Ectodermal cell (in vitro differentiated cells): ENCODE data around the gene TRABD.

ENCODE experiments used
- H3K27ac ChIP-seq: 2 replicates; pipeline ENCODE4 v1.7.0; 2013; ENCODE audit warnings: mild to moderate bottlenecking, low read depth, low read length; ENCODE audit not compliant: insufficient read depth, poor library complexity, severe bottlenecking
- H3K27me3 ChIP-seq: 2 replicates; pipeline ENCODE4 v1.7.0; 2013; ENCODE audit warnings: mild to moderate bottlenecking, low read length; ENCODE audit not compliant: insufficient read depth, control insufficient read depth, poor library complexity, severe bottlenecking
- H3K36me3 ChIP-seq: one replicate; pipeline ENCODE4 v1.7.0; 2013; ENCODE audit warnings: low read length; ENCODE audit not compliant: control insufficient read depth, insufficient read depth
- H3K4me1 ChIP-seq: one replicate; pipeline ENCODE4 v1.7.0; 2013; ENCODE audit warnings: low read length; ENCODE audit not compliant: control insufficient read depth, insufficient read depth
- H3K4me3 ChIP-seq: 2 replicates; pipeline ENCODE4 v1.7.0; 2013; ENCODE audit warnings: low read depth, low read length, control low read depth; ENCODE audit not compliant: insufficient read depth
- H3K9me3 ChIP-seq: 2 replicates; pipeline ENCODE4 v1.7.0; 2013; ENCODE audit warnings: mild to moderate bottlenecking, low read length, moderate library complexity; ENCODE audit not compliant: control insufficient read depth
- WGBS, 2 experiments: methylation state at CpG; one replicate each; pipeline ENCODE4 v1.1.7; 2013; ENCODE audit warnings: missing lambda C conversion rate in 2 of 2; 5-methylcytosine and 5-hydroxymethylcytosine counted together

TRABD gene

GRCh38 chr22:50182176-50183081 is 3.3 kb upstream of the TRABD start:
- H3K36me3 ChIP-seq: no peaks in the 10 kb centered on the region
- H3K4me1 ChIP-seq: peaks cover 11% of the 10 kb centered on the region
- H3K4me3 ChIP-seq: no peak overlapping the region
- H3K27me3 ChIP-seq: peaks cover 14% of the 10 kb centered on the region
- 91 to 92% methylated on average over 31 of the region's 31 CpGs for WGBS, 2 experiments
- no peak overlapping the region for H3K27ac ChIP-seq
- H3K9me3 ChIP-seq: no peaks in the 10 kb centered on the region

- H3K36me3 ChIP-seq: no peaks in the 10 kb centered on the region
- peaks cover 14% of the 10 kb centered on the region for H3K27me3 ChIP-seq
- WGBS, 2 experiments: 88 to 94% methylated on average over 19 of the region's 19 CpGs
- H3K4me1 ChIP-seq: peaks cover 11% of the 10 kb centered on the region
- no peak overlapping the region for H3K27ac ChIP-seq
- no peaks in the 10 kb centered on the region for H3K9me3 ChIP-seq
- H3K4me3 ChIP-seq: no peak overlapping the region
Observed at GRCh38 chr22:50183141-50183971, 2.4 kb upstream of the TRABD start.

GRCh38 chr22:50184004-50184901 is 1.5 kb upstream of the TRABD start:
- 69 to 70% methylated on average over 32 of the region's 32 CpGs for WGBS, 2 experiments
- Histone ChIP-seq H3K4me1 (peaks cover 11% of the 10 kb centered on the region), H3K27ac (no peak overlapping the region), H3K36me3 (no peaks in the 10 kb centered on the region), H3K27me3 (peaks cover 14% of the 10 kb centered on the region), H3K9me3 (no peaks in the 10 kb centered on the region), H3K4me3 (no peak overlapping the region)

GRCh38 chr22:50184902-50185374 is 775 bp upstream of the TRABD start:
- Histone ChIP-seq H3K4me3 (peak overlapping the region; percentile 39), H3K4me1 (peaks cover 11% of the 10 kb centered on the region), H3K9me3 (no peaks in the 10 kb centered on the region), H3K36me3 (no peaks in the 10 kb centered on the region), H3K27ac (no peak overlapping the region), H3K27me3 (peaks cover 14% of the 10 kb centered on the region)
- 35 to 39% methylated on average over 63 of the region's 63 CpGs for WGBS, 2 experiments

GRCh38 chr22:50186181-50186714 is 535 bp downstream of the TRABD start:
- peaks cover 14% of the 10 kb centered on the region for H3K27me3 ChIP-seq
- H3K4me1 ChIP-seq: peaks cover 11% of the 10 kb centered on the region
- no peaks in the 10 kb centered on the region for H3K9me3 ChIP-seq
- no peak overlapping the region for H3K27ac ChIP-seq
- no peaks in the 10 kb centered on the region for H3K36me3 ChIP-seq
- peak overlapping the region; percentile 62 for H3K4me3 ChIP-seq
- WGBS, 2 experiments: 1% methylated on average over 47 of the region's 47 CpGs

- H3K27me3 ChIP-seq: peaks cover 14% of the 10 kb centered on the region
- no peak overlapping the region for H3K27ac ChIP-seq
- peaks cover 11% of the 10 kb centered on the region for H3K4me1 ChIP-seq
- H3K36me3 ChIP-seq: no peaks in the 10 kb centered on the region
- no peaks in the 10 kb centered on the region for H3K9me3 ChIP-seq
- H3K4me3 ChIP-seq: peak overlapping the region; percentile 62
- WGBS, 2 experiments: 52 to 54% methylated on average over 26 of the region's 26 CpGs
Observed at GRCh38 chr22:50186761-50187523, 1.2 kb downstream of the TRABD start.

GRCh38 chr22:50188356-50188755 is 2.6 kb downstream of the TRABD start:
- Histone ChIP-seq H3K9me3 (no peaks in the 10 kb centered on the region), H3K4me1 (peaks cover 9% of the 10 kb centered on the region), H3K36me3 (no peaks in the 10 kb centered on the region), H3K27me3 (peaks cover 14% of the 10 kb centered on the region), H3K27ac (no peak overlapping the region), H3K4me3 (no peak overlapping the region)
- WGBS, 2 experiments: 95 to 96% methylated on average over 11 of the region's 11 CpGs

- Histone ChIP-seq H3K4me1 (peaks cover 3% of the 10 kb centered on the region), H3K9me3 (no peaks in the 10 kb centered on the region), H3K27me3 (peaks cover 12% of the 10 kb centered on the region), H3K27ac (no peak overlapping the region), H3K36me3 (no peaks in the 10 kb centered on the region), H3K4me3 (no peak overlapping the region)
- WGBS, 2 experiments: 94% methylated on average over 20 of the region's 20 CpGs
Observed at GRCh38 chr22:50189184-50189848, 3.6 kb downstream of the TRABD start.

- Histone ChIP-seq H3K4me1 (no peaks in the 10 kb centered on the region), H3K4me3 (no peak overlapping the region), H3K9me3 (no peaks in the 10 kb centered on the region), H3K27ac (no peak overlapping the region), H3K36me3 (no peaks in the 10 kb centered on the region), H3K27me3 (peaks cover 7% of the 10 kb centered on the region)
- WGBS, 2 experiments: 81 to 86% methylated on average over 4 of the region's 4 CpGs
Observed at GRCh38 chr22:50189849-50190181, 4.1 kb downstream of the TRABD start.
